Skin of body (tissue), 2 donors: ENCODE measurements around the gene CPHXL. TPM values are rescaled to one million over a fixed set of nuclear protein-coding genes. Genes with fewer than 3 reads are reported as not detected.

Source experiments
- DNase-seq: peaks from one replicate; lab custom pipeline; 2025; lab: John Stamatoyannopoulos, UW
- total RNA-seq: library from RNA; depleted of rRNA; stranded (reverse); fragments of >200 nt; gene quantifications from one replicate; pipeline ENCODE4 v1.2.3, GENCODE V29; 2014

The CPHXL gene
- not detected for total RNA-seq

DNA sequence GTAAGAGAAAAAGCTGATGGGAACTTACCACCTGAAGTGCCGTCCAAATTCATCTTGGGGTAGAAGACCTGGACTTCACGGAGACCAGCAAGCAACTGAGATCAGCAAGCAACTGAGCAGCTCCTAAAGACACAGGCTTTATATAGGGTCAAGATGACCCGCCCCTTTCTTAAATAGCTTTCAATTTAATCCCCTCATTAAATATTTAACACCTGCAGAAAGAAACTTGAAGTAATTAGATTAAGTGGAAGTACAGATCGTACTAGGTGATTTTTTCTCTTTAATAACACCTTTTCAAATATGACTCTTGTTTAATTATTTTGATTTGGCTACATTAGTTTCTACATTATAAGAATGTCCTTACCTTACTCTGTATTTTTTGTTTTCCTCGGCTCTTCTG, at the start of gene CPHXL:
Gene CPHXL (minus strand): TSS at position 101 of the 400 bp plus-strand sequence. CDS start 48 bp downstream, at position 53.
- no peak for DNase-seq

DNA sequence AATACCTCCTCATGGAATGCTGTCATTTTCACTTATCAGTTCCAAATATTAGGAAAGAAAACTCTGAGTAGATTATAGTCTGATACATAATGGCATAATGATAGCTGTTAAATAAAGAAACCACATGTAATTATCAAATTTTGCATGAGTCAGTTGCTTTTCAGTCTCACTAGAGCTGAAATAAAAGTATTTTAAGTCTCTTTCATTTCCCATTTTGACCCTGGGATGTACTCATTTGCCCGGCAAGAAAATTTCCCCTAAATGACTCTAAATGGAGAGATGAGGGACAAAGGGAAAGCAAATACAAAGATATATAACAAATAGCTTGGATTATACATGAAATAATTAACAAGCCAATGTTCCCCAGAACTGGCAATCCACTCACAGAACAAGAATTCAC, 47.9 kb upstream of the CPHXL start:
- no peak for DNase-seq

DNA sequence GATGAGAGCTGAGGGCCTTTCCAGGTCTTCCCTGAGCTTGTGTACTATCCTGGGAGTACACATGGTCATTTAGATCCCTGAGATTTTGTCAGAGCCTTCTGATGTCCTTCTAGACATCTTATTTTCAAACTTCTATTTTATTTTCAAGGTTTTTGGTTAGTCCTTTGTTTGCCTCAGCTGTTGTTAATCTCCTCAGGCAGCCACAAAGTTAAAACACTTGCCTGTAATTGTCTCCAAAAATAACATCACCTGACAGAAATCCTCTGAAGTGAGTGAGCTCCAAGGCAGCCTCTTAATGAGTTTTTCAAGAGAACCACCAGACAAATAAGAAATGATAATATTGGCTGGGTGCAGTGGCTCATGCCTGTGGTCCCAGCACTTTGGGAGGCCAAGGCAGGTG, 43.8 kb upstream of the CPHXL start:
- no peak for DNase-seq

DNA sequence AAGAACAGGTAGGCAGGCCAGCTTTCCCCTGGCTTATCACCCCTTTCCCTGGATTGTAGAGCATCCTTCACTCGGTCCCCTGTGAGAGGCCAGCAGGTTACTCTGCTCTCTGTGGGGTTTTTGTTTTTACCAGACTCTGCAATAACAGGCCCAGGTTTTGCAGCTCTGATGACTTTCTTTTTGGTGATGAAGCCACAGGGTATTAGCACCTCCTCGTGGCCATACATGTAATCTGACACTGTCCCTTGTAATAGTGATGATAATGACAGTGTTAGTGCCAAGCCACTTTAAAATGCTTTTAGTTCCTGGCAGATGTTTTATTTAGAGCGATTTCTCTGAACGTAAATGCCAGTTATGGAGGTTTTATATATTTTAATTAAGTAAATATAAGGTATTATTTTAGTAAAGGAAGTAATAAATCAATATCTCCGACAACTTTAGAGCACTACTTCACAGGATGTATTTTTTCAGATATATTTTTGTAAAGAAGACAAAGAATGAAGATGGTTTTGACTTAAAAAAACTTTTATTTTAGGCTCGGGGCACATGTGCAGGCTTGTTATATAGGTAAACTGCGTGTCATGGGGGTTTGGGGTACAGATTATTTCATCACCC, 38.0 kb upstream of the CPHXL start:
- DNase-seq, result peak; percentile 38

DNA sequence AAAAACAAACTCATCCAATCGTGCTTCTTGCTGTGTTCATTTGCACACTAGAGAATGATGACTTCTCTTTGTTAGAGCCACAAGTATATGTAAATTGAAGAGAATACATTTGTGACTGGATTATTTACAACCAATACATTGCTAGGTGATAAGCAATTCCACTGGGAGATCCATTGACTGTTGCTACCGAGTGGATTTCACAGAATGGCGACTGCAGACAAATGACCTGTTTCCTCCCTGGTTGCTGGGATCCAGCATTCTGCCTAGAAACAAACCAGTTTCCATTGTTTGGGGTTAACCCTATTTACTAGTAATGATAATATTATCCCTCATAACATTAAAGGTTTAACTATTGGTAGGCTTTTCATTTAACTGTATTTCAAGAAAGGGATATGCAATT, 36.9 kb upstream of the CPHXL start:
- DNase-seq, result no peak

DNA sequence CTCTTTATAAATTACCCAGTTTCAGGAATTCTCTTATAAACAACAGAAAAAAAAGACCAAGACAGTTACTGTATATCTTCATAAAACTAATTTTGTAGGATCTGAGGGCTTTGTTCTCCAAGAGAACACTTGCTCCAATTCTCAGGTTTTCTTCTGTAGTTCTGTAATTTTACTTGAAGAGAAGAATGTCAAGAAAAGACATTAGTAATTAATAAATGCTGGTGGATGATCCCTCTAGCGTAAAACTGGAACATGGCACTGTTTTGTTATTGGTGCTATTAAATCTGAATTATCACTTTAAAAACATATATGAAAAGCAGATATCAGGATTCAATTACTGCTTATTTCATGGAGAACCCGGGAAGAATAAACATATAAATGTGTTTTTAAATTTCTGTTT, 36.5 kb upstream of the CPHXL start:
- no peak for DNase-seq

DNA sequence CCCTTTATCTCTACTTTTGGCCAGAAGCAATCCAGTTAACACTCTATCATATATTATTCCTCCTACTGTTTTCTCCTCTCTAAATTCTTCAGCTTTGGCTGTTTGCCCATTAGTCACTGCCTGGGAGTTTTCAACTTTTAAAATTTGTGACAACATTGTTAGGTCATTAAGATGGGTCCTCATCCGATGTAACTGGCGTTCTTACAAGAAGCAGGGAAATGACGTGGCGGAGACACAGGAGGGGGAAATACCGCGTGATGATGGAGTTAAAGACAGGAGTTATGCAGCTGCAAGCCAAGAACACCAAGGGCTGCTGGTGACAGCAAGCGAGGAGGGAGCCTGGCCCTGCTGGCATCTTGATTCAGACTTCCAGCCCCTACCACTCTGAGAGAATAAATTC, 34.8 kb upstream of the CPHXL start:
- no peak for DNase-seq

DNA sequence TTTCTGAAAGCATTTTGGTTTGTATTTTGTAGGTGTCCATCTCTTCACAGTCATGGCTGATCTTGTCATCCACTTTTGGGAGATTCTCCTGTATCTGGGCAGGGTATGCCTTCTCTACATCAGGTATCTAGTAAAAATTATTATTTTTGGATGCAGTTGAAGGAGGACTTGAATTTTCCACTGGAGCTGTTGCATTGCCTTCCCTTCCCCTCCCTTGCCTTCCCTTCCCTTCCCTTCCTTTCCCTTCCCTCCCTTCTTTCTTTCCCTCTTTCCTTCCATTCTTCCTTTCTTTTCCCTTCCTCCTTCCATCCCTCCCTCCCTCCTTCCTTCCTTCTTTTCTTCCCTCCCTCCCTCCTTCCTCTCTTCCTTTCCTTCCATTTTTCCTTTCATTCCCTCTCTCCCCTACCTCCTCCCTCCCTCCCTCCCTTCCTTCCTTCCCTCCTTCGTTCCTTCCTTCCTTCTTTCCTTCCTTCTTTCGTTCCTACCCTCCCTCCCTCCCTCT, 33.8 kb upstream of the CPHXL start:
- DNase-seq, result no peak

DNA sequence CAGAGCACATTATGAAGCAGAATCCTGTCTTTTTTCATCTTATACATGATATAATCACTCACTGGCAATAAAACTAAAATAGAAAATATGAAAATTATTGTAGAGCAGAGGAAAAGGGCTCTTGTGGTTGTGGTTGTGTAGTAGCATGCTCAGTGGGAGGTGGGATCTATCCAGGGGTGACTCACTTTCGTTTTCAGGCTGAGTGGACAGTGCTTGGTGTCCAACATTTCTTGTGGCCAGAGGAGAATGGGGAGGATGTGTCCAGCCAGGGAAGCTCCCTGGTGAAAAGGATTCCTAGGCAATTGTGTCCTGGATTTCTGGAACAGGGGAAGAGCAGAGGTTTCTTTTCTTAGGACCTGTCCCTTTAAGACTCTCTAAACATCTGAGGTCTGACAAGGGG, 31.9 kb upstream of the CPHXL start:
- no peak for DNase-seq

DNA sequence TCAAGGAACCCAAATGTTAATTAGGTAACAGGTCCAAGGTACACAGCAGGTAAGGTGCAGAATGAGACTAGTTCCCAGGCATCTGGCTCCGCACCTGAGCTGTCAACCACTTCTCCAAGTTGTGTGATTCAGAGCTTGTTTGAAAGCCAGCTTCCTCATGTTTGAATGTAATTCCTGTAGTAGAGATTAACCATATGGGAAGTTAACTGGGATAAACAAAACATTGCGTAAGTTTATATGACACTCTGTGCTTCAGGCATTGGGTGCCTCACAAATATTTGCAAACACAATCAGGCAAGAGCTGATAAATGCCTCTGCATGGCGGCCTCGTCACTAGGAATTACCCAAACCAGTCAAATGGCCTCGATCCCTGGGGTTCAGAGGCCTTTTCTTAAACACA, 27.9 kb upstream of the CPHXL start:
- no peak for DNase-seq

DNA sequence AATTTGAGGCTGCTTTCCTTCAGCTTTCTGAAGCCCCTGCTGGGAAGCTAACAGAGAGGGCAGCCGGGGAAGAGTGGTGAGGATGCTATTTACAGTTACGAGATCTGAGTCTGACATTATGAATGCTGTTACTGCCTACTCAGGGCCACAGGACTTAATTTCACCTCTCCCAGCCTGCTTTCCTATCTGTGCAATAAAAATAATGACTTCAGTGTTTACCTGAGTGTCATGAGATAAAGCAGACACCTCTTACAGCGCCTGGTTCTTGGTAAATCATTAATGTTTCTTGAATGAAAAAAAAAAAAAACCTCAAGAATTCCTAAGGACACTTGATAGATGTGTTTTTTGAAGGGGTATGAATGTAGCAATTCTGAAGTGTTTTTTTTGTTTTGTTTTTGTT, 24.2 kb upstream of the CPHXL start:
- DNase-seq, result no peak

DNA sequence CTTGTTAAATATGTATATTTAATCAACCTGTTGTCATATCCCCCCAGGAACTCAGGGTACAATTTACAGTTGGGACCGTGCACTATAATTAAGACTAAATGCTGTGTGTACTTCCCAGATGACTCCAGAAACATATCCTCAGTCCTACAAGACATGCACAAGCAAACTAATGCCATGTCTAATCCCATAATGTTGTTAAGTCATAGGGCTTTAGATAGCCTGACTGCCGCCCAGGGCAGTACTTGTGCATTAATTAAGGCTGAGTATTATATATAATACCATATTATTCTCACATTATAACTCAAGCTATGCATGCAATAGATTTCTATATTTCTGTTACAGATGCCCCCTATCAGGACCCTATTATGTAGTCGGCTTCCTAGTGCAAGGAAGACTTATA, 20.1 kb upstream of the CPHXL start:
- DNase-seq, result no peak

DNA sequence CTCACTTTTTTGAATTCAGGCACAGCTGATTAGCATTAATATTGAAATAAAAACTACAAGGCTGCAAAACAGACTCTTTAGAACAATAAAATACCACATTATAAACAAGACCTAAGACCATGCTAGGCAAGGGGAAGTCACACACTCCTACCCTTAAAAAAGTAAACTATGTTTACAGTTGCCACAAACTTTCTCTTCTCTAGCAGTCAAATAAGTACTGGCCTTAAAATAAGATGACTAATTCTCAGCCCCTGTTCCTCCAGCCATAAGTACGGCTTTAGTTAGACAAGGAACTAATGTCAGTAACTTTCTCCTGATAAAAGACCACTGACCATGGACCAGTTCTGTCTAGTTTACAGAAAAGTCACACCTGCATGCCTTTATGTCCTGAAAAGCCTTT, 19.5 kb upstream of the CPHXL start:
- DNase-seq, result no peak

DNA sequence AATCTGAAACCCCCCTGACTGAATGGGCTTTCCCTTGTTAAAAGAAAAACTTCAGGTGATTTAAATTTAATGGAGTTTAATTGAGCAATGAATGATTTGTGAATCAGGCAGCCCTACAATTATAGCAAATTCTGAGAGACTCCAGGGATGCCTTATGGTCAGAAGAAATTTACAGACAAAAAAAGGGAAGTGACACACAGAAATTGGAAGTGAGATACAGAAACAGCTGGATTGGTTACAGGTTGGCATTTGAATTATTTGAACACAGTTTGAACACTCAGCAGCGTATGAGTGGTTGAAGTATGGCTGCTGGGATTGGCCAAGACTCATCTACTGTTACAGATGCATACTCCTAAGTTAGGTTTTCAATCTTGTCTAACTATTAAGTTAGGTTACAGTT, 19.0 kb upstream of the CPHXL start:
- no peak for DNase-seq

DNA sequence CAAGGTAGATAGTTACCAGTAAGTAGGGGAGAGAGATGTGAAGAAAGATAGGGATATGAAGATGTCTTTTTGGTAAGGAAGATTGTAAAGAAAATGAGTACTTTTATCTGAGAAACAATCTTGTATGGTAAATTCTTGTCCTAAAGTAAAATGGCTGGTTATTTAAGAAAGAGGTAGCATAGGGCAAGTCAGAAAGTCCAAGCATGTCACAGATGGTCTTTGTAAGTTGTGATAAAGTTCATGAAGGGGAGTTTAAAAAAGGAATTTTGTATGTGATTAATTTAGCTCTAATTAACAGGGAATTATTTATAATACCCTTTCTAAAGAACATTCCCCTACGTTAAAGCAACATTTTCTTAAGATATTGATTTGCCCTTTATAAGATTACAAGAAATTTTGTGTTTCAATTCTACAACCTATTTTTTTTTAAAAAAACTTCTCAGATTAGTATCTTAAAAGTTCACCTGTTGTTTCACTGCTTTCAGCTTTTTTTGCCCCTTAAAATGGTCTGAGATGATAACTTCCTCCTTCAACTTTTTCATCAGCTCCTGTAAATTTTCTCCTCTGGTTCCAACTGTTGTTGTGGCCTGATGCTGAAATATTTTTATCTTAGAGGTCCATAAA, 16.2 kb upstream of the CPHXL start:
- no peak for DNase-seq

DNA sequence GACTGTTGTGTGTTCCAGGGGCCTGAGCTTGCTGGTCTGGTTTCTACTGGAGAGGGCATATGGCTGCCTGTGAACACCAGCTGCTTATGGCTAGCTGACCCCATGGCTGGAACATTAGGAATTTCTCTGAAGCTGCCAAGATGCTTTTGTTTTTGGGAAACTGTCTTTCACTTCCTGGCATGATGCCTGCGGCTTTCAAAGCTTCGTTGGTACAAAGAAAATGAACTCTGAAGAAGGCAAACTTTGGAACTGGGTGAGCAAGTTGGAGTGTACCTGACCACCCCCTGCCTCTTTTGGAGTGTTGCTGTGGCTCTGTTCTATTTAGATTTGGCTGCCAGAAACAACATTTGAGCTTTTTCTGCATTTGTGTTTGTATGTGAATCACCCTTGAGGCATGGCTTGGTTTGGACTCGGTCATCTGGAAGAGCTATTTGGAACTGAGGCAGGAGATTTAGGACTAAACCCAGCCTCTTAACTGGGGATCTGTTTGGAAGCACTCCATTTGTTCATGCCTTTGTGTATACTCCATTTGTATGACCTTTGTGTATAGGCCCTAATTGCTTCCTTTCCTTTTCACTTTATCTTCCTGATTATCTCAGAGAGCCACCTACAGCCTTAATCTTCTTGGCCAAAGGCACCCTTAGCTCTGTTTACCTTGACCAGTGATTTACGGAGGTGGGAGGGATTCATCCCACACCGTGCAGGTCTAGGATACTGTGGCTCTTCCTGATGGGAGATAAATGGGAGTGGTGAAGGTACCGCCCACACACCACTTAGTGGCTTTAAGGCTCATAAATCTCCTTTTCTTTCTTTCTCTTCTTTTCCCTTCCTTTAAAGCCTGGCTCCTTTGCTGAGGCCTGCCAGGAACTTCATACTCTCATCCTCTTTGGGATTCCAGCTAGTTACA, 7.3 kb upstream of the CPHXL start:
- no peak for DNase-seq

DNA sequence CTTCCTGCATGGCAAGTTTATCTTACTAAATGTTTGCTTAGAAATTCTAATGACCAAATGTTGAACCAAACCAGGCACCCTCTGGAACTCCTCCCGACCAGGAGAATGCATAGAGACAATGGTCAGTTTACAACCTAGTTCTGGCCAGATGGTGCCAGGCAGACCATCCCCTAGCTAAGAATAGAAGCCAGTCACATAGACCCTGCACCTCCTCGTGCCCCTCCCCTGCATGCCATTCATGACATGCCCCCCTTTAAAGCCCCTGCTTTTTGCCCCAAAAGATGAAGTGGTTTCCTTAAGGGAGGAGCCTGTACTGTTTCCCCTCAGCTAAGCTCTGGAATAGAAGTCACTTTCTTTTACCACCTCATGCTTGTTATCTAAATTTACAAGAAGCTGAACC, 6.6 kb upstream of the CPHXL start:
- no peak for DNase-seq

DNA sequence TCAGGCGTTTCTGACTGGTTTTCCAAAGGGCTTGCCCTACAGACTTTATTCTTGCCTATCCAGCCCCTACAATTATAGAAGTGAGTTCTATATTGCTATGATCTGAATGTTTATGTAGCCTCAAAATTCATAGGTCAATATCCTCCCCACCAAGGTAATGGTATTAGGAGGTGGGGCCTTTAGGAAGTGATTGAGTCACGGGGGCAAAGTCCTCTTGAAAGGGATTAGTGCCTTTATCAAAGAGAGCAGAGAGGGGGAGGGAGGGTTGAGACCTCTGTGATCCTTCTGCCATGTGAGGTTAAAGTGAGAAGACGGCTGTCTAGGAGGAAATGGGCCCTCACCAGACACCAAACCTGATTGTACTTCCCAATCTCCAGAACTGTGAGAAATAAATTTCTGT, 931 bp upstream of the CPHXL start:
- no peak for DNase-seq

DNA sequence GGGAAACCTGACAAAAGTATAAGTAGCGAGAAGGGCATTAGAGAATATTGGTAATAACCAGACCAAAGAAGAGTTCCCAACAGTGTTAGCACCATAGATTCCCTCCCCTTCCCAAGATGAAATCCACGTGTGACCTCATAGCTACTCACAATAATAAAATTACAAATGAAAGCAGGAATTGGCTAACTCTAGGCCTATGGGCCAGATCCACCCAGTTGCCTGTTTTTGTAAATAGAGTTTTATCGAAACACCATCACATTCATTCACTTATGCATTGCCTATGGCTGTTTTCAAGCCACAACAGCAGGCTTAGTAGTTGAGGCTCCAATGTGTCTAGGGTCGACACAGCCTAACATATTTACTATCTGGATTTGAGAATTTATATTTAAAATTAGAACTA, 7.8 kb downstream of the CPHXL start:
- DNase-seq, result no peak

DNA sequence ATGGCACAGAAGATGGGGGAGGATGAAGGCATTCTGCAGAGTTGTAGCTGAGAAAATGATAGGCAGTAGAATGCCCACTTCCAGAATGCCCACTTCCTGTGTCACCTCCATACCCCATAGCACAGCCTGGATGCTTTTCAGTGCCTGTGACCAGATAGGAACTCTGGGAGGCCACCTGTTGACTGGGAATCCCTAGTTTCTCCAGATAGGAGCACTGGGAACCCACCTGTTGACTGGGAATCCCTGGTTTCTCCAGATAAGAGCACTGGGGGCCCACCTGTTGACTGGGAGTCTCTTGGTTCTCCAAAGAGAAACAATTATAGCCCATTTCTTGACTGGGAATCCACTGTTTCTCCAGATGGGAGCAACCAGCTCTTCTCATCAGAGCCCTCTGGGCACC, 11.6 kb downstream of the CPHXL start:
- DNase-seq, result no peak

DNA sequence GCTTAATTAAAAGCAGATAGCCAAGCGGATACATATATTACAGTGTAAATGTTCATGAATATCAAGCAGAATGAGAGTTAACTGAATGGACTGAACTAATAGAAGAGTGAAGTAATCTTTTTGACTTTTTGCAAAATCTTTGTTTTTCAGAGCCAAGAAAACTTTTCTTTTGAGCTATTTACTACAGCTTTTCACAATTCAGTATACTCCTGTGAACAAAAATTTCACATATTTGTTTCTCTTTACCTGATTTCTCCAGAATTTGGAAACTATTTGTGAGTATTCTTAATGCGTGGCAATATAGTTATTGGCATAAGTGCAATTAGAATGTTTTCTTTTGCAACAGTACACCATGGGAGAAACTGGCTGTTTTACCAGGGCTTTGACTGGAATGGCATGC, 15.9 kb downstream of the CPHXL start:
- DNase-seq, result no peak

DNA sequence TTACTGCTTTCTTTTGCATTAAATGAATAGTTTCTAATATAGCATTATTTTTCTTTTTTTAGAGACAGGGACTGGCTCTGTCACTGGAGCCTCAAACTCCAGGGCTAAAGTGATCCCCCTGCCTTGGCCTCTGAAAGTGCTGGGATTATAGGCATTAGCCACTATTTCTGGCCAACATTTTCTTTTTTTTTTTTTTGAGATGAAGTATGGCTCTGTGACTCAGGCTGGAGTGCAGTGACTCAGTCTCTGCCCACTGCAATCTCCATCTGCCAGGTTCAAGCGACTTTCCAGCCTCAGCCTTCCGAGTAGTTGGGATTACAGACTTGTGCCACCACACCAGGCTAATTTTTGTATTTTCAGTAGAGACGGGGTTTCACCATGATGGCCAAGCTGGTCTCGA, 23.0 kb downstream of the CPHXL start:
- no peak for DNase-seq

DNA sequence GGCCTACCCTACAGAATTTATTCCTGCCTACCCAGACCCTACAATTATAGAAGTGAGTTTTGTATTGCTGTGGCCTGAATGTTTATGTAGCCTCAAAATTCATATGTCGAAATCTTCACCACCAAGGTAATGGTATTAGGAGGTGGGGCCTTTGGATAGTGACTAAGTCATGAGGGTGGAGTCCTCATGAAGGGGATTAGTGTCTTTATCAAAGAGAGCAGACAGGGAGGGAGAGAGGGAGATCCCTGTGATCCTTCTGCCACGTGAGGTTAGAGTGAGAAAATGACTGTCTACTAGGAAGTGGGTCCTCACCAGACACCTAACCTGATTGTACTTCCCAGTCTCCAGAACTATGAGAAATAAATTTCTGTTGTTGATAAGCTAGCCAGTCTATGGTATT, 24.0 kb downstream of the CPHXL start:
- no peak for DNase-seq
